Right lobe of liver (tissue), 4 donors: ENCODE data around the gene P4HA2.

ENCODE experiments used
- POLR2A ChIP-seq: fragments of 450-650 bp; IDR thresholded peaks from one replicate; pipeline ENCODE4 v1.6.1; 2017; ENCODE audit warnings: antibody characterized with exemption, mild to moderate bottlenecking
- TF ChIP-seq, protein P1 (sequence below), 4 donors: fragments of 200-600 bp in 3 of 4; fragments of 450-650 bp in 1 of 4; IDR thresholded peaks; one replicate each; pipeline versions ENCODE4 v1.5.1 to v1.8.0; 2016 to 2022; ENCODE audit warnings: antibody characterized with exemption in 4 of 4, mild to moderate bottlenecking in 2 of 4
- donor health status: DM: no; HTN: no; CAD: no.
- donor health status: DM: no; HTN: no; CAD: no.
- donor health status: DM: no; HTN: yes; CAD: no.

DNA sequence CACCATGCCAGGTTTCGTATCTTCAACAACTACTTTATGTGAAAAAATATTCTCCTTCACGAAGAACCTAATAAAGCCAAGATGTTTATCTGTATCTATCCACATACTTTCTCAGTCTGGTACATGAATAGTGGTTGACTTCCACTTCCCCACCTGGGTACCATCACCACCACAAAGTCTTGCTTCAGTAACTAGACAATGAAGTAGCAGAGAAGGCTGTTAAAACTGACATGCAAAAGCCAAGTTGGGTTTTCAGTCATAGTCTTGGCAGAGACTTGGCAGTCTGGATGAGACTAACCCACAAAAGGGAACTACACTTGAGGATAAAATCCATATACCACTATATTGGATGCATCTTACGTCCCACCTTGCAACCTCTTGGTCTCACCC, 5.0 kb downstream of the P4HA2 start:
- TF ChIP-seq, protein P1, sequence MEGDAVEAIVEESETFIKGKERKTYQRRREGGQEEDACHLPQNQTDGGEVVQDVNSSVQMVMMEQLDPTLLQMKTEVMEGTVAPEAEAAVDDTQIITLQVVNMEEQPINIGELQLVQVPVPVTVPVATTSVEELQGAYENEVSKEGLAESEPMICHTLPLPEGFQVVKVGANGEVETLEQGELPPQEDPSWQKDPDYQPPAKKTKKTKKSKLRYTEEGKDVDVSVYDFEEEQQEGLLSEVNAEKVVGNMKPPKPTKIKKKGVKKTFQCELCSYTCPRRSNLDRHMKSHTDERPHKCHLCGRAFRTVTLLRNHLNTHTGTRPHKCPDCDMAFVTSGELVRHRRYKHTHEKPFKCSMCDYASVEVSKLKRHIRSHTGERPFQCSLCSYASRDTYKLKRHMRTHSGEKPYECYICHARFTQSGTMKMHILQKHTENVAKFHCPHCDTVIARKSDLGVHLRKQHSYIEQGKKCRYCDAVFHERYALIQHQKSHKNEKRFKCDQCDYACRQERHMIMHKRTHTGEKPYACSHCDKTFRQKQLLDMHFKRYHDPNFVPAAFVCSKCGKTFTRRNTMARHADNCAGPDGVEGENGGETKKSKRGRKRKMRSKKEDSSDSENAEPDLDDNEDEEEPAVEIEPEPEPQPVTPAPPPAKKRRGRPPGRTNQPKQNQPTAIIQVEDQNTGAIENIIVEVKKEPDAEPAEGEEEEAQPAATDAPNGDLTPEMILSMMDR (IDR thresholded peaks at IDR 0.05): no peak
- TF ChIP-seq POLR2A: no peak
